Fibroblast of pulmonary artery (primary cell): ENCODE results near the gene CSNK1G1.

ENCODE experiments used
- DNase-seq: peaks from one replicate; pipeline ENCODE4 v3.0.0-alpha.2; 2010; ENCODE audit warnings: low read depth
- H3K4me3 ChIP-seq: replicated peaks from 2 replicates; pipeline ENCODE4 v1.5.1; 2011; ENCODE audit warnings: low read depth, mild to moderate bottlenecking, control low read depth, low read length, moderate library complexity
- CTCF ChIP-seq: IDR thresholded peaks from 2 replicates; pipeline ENCODE4 v1.5.1; 2011; ENCODE audit warnings: mild to moderate bottlenecking, control low read depth, low read length, inconsistent platforms; ENCODE audit errors: missing control alignments

The CSNK1G1 gene

GRCh38 chr15:64133623-64134344 lies 222.2 kb downstream of the CSNK1G1 start:
- no peak for DNase-seq
- no peak for TF ChIP-seq CTCF
- no peak overlapping the region for H3K4me3 ChIP-seq

- no peak for DNase-seq
- TF ChIP-seq CTCF: no peak
- no peak overlapping the region for H3K4me3 ChIP-seq
Measured at GRCh38 chr15:64132217-64132616, 223.8 kb downstream of the CSNK1G1 start.

GRCh38 chr15:64131547-64131946 lies 224.4 kb downstream of the CSNK1G1 start:
- H3K4me3 ChIP-seq: no peak overlapping the region
- DNase-seq: no peak
- TF ChIP-seq CTCF: no peak

GRCh38 chr15:64130159-64130558 lies 225.8 kb downstream of the CSNK1G1 start:
- no peak for DNase-seq
- no peak for TF ChIP-seq CTCF
- H3K4me3 ChIP-seq: no peak overlapping the region

- DNase-seq: no peak
- no peak overlapping the region for H3K4me3 ChIP-seq
- no peak for TF ChIP-seq CTCF
Measured at GRCh38 chr15:64127521-64128270, 228.3 kb downstream of the CSNK1G1 start.

- no peak for TF ChIP-seq CTCF
- DNase-seq: no peak
- no peak overlapping the region for H3K4me3 ChIP-seq
Measured at GRCh38 chr15:64125978-64126377, 230.0 kb downstream of the CSNK1G1 start.
